OCI-LY3 (cell line): ENCODE results near the gene PDPR.

Source experiments
- H2AFZ ChIP-seq: fragments of 200-600, 300-600 bp; shearing (Covaris generic); 2 replicates; pipeline ENCODE4 v1.6.0; 2014; ENCODE audit warnings: antibody characterized with exemption, low read depth, low read length
- H3K27ac ChIP-seq: fragments of 200-600, 300-600 bp; sonication (generic); 2 replicates; pipeline ENCODE4 v1.5.1; 2014; ENCODE audit warnings: mild to moderate bottlenecking, low read length, moderate library complexity, mixed read lengths
- H3K27me3 ChIP-seq: fragments of 200-600, 300-600 bp; sonication (generic); 2 replicates; pipeline ENCODE4 v1.6.1; 2014; ENCODE audit warnings: low read depth, low read length, mixed read lengths
- H3K36me3 ChIP-seq: fragments of 200-600, 300-600 bp; sonication (generic); replicated peaks from 2 replicates; pipeline ENCODE3; 2014; ENCODE audit warnings: low read depth, low read length, mixed read lengths
- H3K4me1 ChIP-seq: fragments of 300-600, 200-600 bp; sonication (generic); 2 replicates; pipeline ENCODE4 v1.6.1; 2014; ENCODE audit warnings: low read length, mixed read lengths
- H3K4me2 ChIP-seq: fragments of 200-600, 300-600 bp; sonication (generic); 2 replicates; pipeline ENCODE4 v1.6.1; 2014; ENCODE audit warnings: low read length, mixed read lengths
- H3K4me3 ChIP-seq: fragments of 300-600, 200-600 bp; sonication (generic); 2 replicates; pipeline ENCODE4 v1.5.1; 2014; ENCODE audit warnings: antibody characterized with exemption, mild to moderate bottlenecking, low read length, moderate library complexity
- H3K79me2 ChIP-seq: fragments of 300-600, 200-600 bp; shearing (Covaris generic); 2 replicates; pipeline ENCODE4 v1.6.1; 2014; ENCODE audit warnings: mild to moderate bottlenecking, low read length, mixed read lengths
- H3K9ac ChIP-seq: fragments of 300-600, 200-600 bp; shearing (Covaris generic); 2 replicates; pipeline ENCODE4 v1.6.0; 2014; ENCODE audit warnings: mild to moderate bottlenecking, low read length, moderate library complexity
- H3K9me3 ChIP-seq: fragments of 200-600, 300-600 bp; shearing (Covaris generic); 2 replicates; pipeline ENCODE4 v1.6.1; 2014; ENCODE audit warnings: low read length, mixed read lengths; ENCODE audit not compliant: insufficient read depth
- H4K20me1 ChIP-seq: fragments of 200-600, 300-600 bp; sonication (generic); 2 replicates; pipeline ENCODE4 v1.6.1; 2016; ENCODE audit warnings: low read length, mixed read lengths; ENCODE audit not compliant: insufficient read depth
- CTCF ChIP-seq: fragments of 200-600, 300-600 bp; sonication (generic); IDR thresholded peaks from 2 replicates; pipeline ENCODE4 v1.5.1; 2014; ENCODE audit warnings: antibody characterized with exemption, low read length, low read depth
- EZH2phosphoT487 ChIP-seq: fragments of 200-600 bp; shearing (Covaris generic); IDR thresholded peaks from 2 replicates; pipeline ENCODE4 v1.6.1; 2018; ENCODE audit warnings: antibody characterized with exemption, mixed run types, low read depth

Gene PDPR

DNA sequence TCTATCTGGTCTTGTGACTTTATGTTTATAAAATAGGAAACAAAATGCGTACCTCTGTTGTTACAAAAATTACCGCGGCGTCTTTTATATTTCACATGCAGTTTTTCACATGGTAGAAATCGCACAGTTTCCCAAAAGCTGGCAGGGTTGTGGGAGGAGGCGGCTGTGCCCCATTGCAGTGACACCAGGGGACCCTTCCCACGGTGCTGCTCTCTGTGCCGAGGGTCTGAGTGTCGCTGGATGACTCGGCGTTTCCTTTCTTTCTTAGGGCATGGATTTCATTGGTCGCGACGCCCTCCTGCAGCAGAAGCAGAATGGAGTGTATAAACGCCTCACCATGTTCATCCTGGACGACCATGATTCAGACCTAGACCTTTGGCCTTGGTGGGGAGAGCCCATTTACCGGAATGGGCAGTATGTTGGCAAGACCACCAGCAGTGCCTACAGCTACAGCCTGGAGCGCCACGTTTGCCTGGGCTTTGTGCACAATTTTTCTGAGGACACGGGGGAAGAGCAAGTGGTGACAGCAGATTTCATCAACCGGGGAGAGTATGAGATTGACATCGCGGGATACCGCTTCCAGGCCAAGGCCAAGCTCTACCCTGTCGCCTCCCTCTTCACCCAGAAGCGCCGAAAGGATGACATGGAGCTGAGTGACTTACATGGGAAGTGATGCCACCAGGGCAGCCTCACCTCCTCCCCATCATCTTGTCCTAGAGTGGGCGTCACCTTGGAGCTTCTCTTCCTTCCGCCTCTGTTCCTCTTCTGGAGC, 42.3 kb downstream of the PDPR start:
- H3K27ac ChIP-seq, result no peak overlapping the region
- TF ChIP-seq EZH2phosphoT487, result no peak
- no peak for TF ChIP-seq CTCF
- no peak overlapping the region for H3K4me3 ChIP-seq

DNA sequence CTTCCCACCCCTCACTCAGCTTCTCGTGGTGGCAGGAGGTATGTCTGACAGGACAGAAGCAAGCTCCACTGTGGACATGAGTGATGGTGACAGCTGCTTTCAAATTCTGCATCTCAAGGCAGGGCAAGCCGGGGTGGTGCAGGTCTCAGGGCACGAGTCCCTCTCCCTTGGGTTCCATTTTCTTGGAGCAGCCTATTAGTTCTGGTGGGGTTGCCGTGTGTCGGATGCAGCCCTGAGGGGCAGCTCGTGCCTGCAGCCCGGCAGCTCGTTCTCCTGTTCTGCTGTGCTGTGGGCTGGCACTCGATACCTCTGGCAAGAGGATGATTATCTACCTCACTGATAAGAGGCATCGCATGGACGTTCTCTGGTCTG, 43.0 kb downstream of the PDPR start:
- Histone ChIP-seq H3K27ac (no peak overlapping the region), H4K20me1 (no peaks in the 10 kb centered on the region), H3K4me1 (no peaks in the 10 kb centered on the region), H3K36me3 (peaks cover 62% of the 10 kb centered on the region), H3K9ac (no peak overlapping the region), H3K27me3 (no peaks in the 10 kb centered on the region), H3K9me3 (no peaks in the 10 kb centered on the region), H3K4me2 (no peak overlapping the region), H3K79me2 (no peaks in the 10 kb centered on the region), H3K4me3 (no peak overlapping the region), H2AFZ (no peak overlapping the region)
- no peak for TF ChIP-seq EZH2phosphoT487
- no peak for TF ChIP-seq CTCF

More for the DNA sequence above, 42.3 kb downstream of the PDPR start:
- Histone ChIP-seq H3K4me2 (no peak overlapping the region), H2AFZ (no peak overlapping the region), H3K9me3 (no peaks in the 10 kb centered on the region), H3K4me1 (no peaks in the 10 kb centered on the region), H3K27me3 (no peaks in the 10 kb centered on the region), H4K20me1 (no peaks in the 10 kb centered on the region), H3K36me3 (peaks cover 64% of the 10 kb centered on the region), H3K9ac (no peak overlapping the region), H3K79me2 (no peaks in the 10 kb centered on the region)

GRCh38 chr16:70157477-70158260, 43.5 kb downstream of the PDPR start:
- Histone ChIP-seq H3K9ac (no peak overlapping the region), H3K4me1 (no peaks in the 10 kb centered on the region), H3K27me3 (no peaks in the 10 kb centered on the region), H3K9me3 (no peaks in the 10 kb centered on the region), H3K4me2 (no peak overlapping the region), H3K4me3 (no peak overlapping the region), H4K20me1 (no peaks in the 10 kb centered on the region), H2AFZ (no peak overlapping the region), H3K27ac (no peak overlapping the region), H3K79me2 (no peaks in the 10 kb centered on the region), H3K36me3 (peaks cover 58% of the 10 kb centered on the region)
- TF ChIP-seq EZH2phosphoT487 (no peak), CTCF (no peak)

GRCh38 chr16:70158261-70158939, 44.3 kb downstream of the PDPR start:
- H3K27me3 ChIP-seq, result no peaks in the 10 kb centered on the region

More at GRCh38 chr16:70158261-70158939, 44.3 kb downstream of the PDPR start:
- TF ChIP-seq CTCF (no peak), EZH2phosphoT487 (no peak)
- Histone ChIP-seq H3K4me3 (no peak overlapping the region), H3K36me3 (peaks cover 51% of the 10 kb centered on the region), H3K9ac (no peak overlapping the region), H3K4me2 (no peak overlapping the region), H2AFZ (no peak overlapping the region), H3K4me1 (no peaks in the 10 kb centered on the region), H3K79me2 (no peaks in the 10 kb centered on the region), H4K20me1 (no peaks in the 10 kb centered on the region), H3K27ac (no peak overlapping the region), H3K9me3 (no peaks in the 10 kb centered on the region)
